HepG2 (cell line): ENCODE results near the gene ZSCAN21. TPM values are rescaled to one million over a fixed set of nuclear protein-coding genes. Genes with fewer than 3 reads are reported as not detected.
A peak's percentile ranks its signal among the peaks of the same experiment; 100 is the strongest.

ENCODE experiments used
- CREB3 ChIP-seq: sonication (generic); formaldehyde crosslinking; IDR thresholded peaks from 2 replicates; pipeline ENCODE4 v1.5.0; 2020; ENCODE audit warnings: missing genetic modification reagents
- E2F2 ChIP-seq: sonication (generic); formaldehyde crosslinking; IDR thresholded peaks from 2 replicates; pipeline ENCODE4 v1.4.0; 2020; ENCODE audit warnings: missing genetic modification reagents, borderline replicate concordance
- EED ChIP-seq: sonication (generic); formaldehyde crosslinking; IDR thresholded peaks from 2 replicates; pipeline ENCODE4 v1.5.0; 2020; ENCODE audit warnings: mild to moderate bottlenecking, missing genetic modification reagents
- GRHL1 ChIP-seq: sonication (generic); formaldehyde crosslinking; conservative IDR thresholded peaks from 2 replicates; pipeline ENCODE4 v1.8.0; 2022; ENCODE audit warnings: missing genetic modification reagents
- HES4 ChIP-seq: sonication (generic); formaldehyde crosslinking; IDR thresholded peaks from 2 replicates; pipeline ENCODE4 v1.9.0; 2021; ENCODE audit warnings: mild to moderate bottlenecking, missing genetic modification reagents, borderline replicate concordance
- IRX3 ChIP-seq: sonication (generic); formaldehyde crosslinking; IDR thresholded peaks from 2 replicates; pipeline ENCODE4 v1.8.1; 2023; ENCODE audit warnings: mild to moderate bottlenecking, low read depth, missing genetic modification reagents, borderline replicate concordance
- JUNB ChIP-seq: sonication (generic); formaldehyde crosslinking; IDR thresholded peaks from 2 replicates; pipeline ENCODE4 v1.8.0; 2022; ENCODE audit warnings: missing genetic modification reagents, mild to moderate bottlenecking, borderline replicate concordance
- JUND ChIP-seq: sonication (generic); formaldehyde crosslinking; IDR thresholded peaks from 2 replicates; pipeline ENCODE4 v1.8.0; 2022; ENCODE audit warnings: mild to moderate bottlenecking, missing genetic modification reagents
- NONO ChIP-seq, 2 experiments: fragments of 450-650 bp in 1 of 2; sonication (generic) in 1 of 2; formaldehyde crosslinking in 1 of 2; IDR thresholded peaks in 1 of 2; conservative IDR thresholded peaks in 1 of 2; 2 replicates each; pipeline versions ENCODE4 v1.6.1 to v1.8.0; 2017 to 2022; ENCODE audit warnings: mild to moderate bottlenecking in 1 of 2, missing genetic modification reagents in 1 of 2, moderate library complexity in 1 of 2
- PAF1 ChIP-seq: IDR thresholded peaks from 2 replicates; pipeline ENCODE4 v1.6.1; 2016; ENCODE audit warnings: missing genetic modification reagents, missing compliant biosample characterization
- PLRG1 ChIP-seq: fragments of 450-650 bp; conservative IDR thresholded peaks from 2 replicates; pipeline ENCODE4 v1.6.1; 2016
- RAD21 ChIP-seq: fragments of 450-650 bp; formaldehyde crosslinking; IDR thresholded peaks from 2 replicates; pipeline ENCODE4 v1.5.0; 2020; ENCODE audit warnings: mild to moderate bottlenecking
- RELA ChIP-seq: sonication (generic); formaldehyde crosslinking; IDR thresholded peaks from 2 replicates; pipeline ENCODE4 v1.4.0; 2020; ENCODE audit warnings: missing genetic modification reagents
- RXRB ChIP-seq: IDR thresholded peaks from 2 replicates; pipeline ENCODE4 v1.6.1; 2016; ENCODE audit warnings: borderline replicate concordance, missing genetic modification reagents, missing compliant biosample characterization
- SMC3 ChIP-seq: IDR thresholded peaks from 2 replicates; pipeline ENCODE4 v1.6.1; 2011; ENCODE audit warnings: low read length, improper control_type of control experiment
- TBL1XR1 ChIP-seq: fragments of 150-350 bp; IDR thresholded peaks from 2 replicates; pipeline ENCODE4 v1.6.1; 2014; ENCODE audit warnings: borderline replicate concordance, low read length; ENCODE audit not compliant: partially characterized antibody
- TGIF2 ChIP-seq: IDR thresholded peaks from 2 replicates; pipeline ENCODE4 v1.6.1; 2016; ENCODE audit warnings: control low read depth, missing compliant biosample characterization
- TP53 ChIP-seq: sonication (generic); formaldehyde crosslinking; conservative IDR thresholded peaks from 2 replicates; pipeline ENCODE4 v1.4.0; 2020; ENCODE audit warnings: missing genetic modification reagents
- ZBTB1 ChIP-seq: sonication (generic); formaldehyde crosslinking; IDR thresholded peaks from 2 replicates; pipeline ENCODE4 v1.4.0; 2020; ENCODE audit warnings: missing genetic modification reagents, borderline replicate concordance
- ZBTB25 ChIP-seq: IDR thresholded peaks from 2 replicates; pipeline ENCODE4 v1.6.1; 2018; ENCODE audit warnings: missing genetic modification reagents
- ZMAT3 ChIP-seq: sonication (generic); formaldehyde crosslinking; conservative IDR thresholded peaks from 2 replicates; pipeline ENCODE4 v1.7.0; 2021; ENCODE audit warnings: missing genetic modification reagents
- ZNF12 ChIP-seq: sonication (generic); formaldehyde crosslinking; IDR thresholded peaks from 2 replicates; pipeline ENCODE4 v1.5.0; 2020; ENCODE audit warnings: missing genetic modification reagents
- ZNF282 ChIP-seq: fragments of 450-650 bp; IDR thresholded peaks from 2 replicates; pipeline ENCODE4 v1.6.1; 2018; ENCODE audit not compliant: partially characterized antibody
- ZNF510 ChIP-seq: sonication (generic); formaldehyde crosslinking; IDR thresholded peaks from 2 replicates; pipeline ENCODE4 v1.4.0; 2020; ENCODE audit warnings: low read depth, mild to moderate bottlenecking, missing genetic modification reagents
- ZNF549 ChIP-seq: sonication (generic); formaldehyde crosslinking; IDR thresholded peaks from 2 replicates; pipeline ENCODE4 v1.5.0; 2020; ENCODE audit warnings: missing genetic modification reagents
- ZNF678 ChIP-seq: sonication (generic); formaldehyde crosslinking; IDR thresholded peaks from 2 replicates; pipeline ENCODE4 v1.4.0; 2020; ENCODE audit warnings: mild to moderate bottlenecking, missing genetic modification reagents
- ZNF792 ChIP-seq: IDR thresholded peaks from 2 replicates; pipeline ENCODE4 v1.6.1; 2016
- ZSCAN20 ChIP-seq: sonication (generic); formaldehyde crosslinking; IDR thresholded peaks from 2 replicates; pipeline ENCODE4 v1.4.0; 2020; ENCODE audit warnings: missing genetic modification reagents, mild to moderate bottlenecking, borderline replicate concordance
- polyA plus RNA-seq, 8 experiments: library from polyadenylated mRNA; depleted of rRNA in 3 of 8; stranded (reverse) in 7 of 8; unstranded in 1 of 8; fragments of >200 nt; fragmentation: Illumina TruSeq in 4 of 8; extraction: Trizol in 4 of 8; gene quantifications; 2 replicates each; pipeline versions ENCODE4 v1.2.1 to v1.2.3, GENCODE V29; 2011 to 2016; ENCODE audit warnings: low read depth in 4 of 8, missing spikeins in 1 of 8, mixed read lengths in 1 of 8; ENCODE audit not compliant: insufficient read depth in 1 of 8
- total RNA-seq, 5 experiments: library from RNA; depleted of rRNA; stranded (reverse); fragments of >200 nt; fragmentation: Illumina TruSeq; extraction: Trizol; gene quantifications; 2 replicates each; pipeline ENCODE4 v1.2.3, GENCODE V29; 2016; ENCODE audit warnings: low read depth in 1 of 5

ZSCAN21 gene
- total and polyA plus RNA-seq, 2 of the 13 experiments (the other 11 are each of a cell fraction or from before 2014, with no cell fraction given) = 7.0 to 10.0 TPM

- TF ChIP-seq ZNF678 (CRISPR knock-in tag) = no peak
- TF ChIP-seq ZNF549 (CRISPR knock-in tag) = no peak
- TF ChIP-seq ZNF282 = no peak
- TF ChIP-seq ZSCAN20 (CRISPR knock-in tag) = peak; percentile 58; the same call in 1 of the 2 replicates
- peak; percentile 90 for TF ChIP-seq TBL1XR1
- no peak for TF ChIP-seq TP53
- no peak for TF ChIP-seq ZBTB1 (CRISPR knock-in tag)
- TF ChIP-seq ZNF510 (CRISPR knock-in tag) = peak; percentile 41; the same call in 1 of the 2 replicates
- TF ChIP-seq ZMAT3 = peak; percentile 91; the same call in 1 of the 2 replicates
- TF ChIP-seq ZNF792 = peak; percentile 94
- no peak for TF ChIP-seq GRHL1 (CRISPR knock-in tag)
- TF ChIP-seq IRX3 (CRISPR knock-in tag) = peak; percentile 93
- no peak for TF ChIP-seq PLRG1
- TF ChIP-seq RELA (CRISPR knock-in tag) = 0 out of 2 replicates have a peak, but pooled peaks have one; percentile 83
- TF ChIP-seq RAD21 = peak; percentile 90
- TF ChIP-seq EED (CRISPR knock-in tag) = no peak; the same call in 1 of the 2 replicates
- TF ChIP-seq E2F2 (CRISPR knock-in tag) = 0 out of 2 replicates have a peak, but pooled peaks have one; percentile 8
- TF ChIP-seq ZNF12 (CRISPR knock-in tag) = peak; percentile 20; the same call in 1 of the 2 replicates
- TF ChIP-seq TGIF2 (CRISPR knock-in tag) = peak; percentile 60; the same call in 1 of the 2 replicates
- TF ChIP-seq ZBTB25 (CRISPR knock-in tag) = peak; percentile 97
- peak; percentile 69; the same call in 1 of the 2 replicates for TF ChIP-seq HES4
- peak; percentile 84 for TF ChIP-seq RXRB (CRISPR knock-in tag)
- TF ChIP-seq JUNB (CRISPR knock-in tag) = peak; percentile 30; the same call in 1 of the 2 replicates
- TF ChIP-seq SMC3 = peak; percentile 13; the same call in 1 of the 2 replicates
- no peak for TF ChIP-seq PAF1 (CRISPR knock-in tag)
- TF ChIP-seq JUND (CRISPR knock-in tag) = no peak
- no peak for TF ChIP-seq NONO (IDR thresholded peaks at IDR 0.05)
- peak; percentile 99 for TF ChIP-seq NONO (CRISPR knock-in tag; conservative IDR thresholded peaks at IDR 0.05)
- no peak for TF ChIP-seq CREB3 (CRISPR knock-in tag)
These were observed 32.0 kb downstream of the ZSCAN21 start, which contains the start of gene ZNF3 (continued) for GRCh38 chr7:100081535-100082102.
